Measurements from ENCODE around the gene FAM184A.
"Not testable (repeated sequence)": the region's sequence is repeated elsewhere in the genome, so short reads cannot be mapped to it uniquely, and the experiment has no call there.

FAM184A gene

GRCh38 chr6:119006974-119007373 lies 71.5 kb downstream of the FAM184A start:
- DNase-seq: no peak

- no peak for DNase-seq
Observed at GRCh38 chr6:119002069-119002468, 76.4 kb downstream of the FAM184A start.

- DNase-seq: no peak
Observed at GRCh38 chr6:118999494-119000040, 78.9 kb downstream of the FAM184A start.

- not testable (repeated sequence) for DNase-seq
Observed at GRCh38 chr6:118997426-118997825, 81.0 kb downstream of the FAM184A start.

- DNase-seq: no peak
Observed at GRCh38 chr6:118996289-118996820, 82.1 kb downstream of the FAM184A start.

GRCh38 chr6:118993803-118994251 lies 84.6 kb downstream of the FAM184A start:
- no peak for DNase-seq

GRCh38 chr6:118993358-118993757 lies 85.1 kb downstream of the FAM184A start:
- DNase-seq: no peak

GRCh38 chr6:118992186-118992795 lies 86.2 kb downstream of the FAM184A start:
- no peak for DNase-seq

GRCh38 chr6:118986312-118986711 lies 92.2 kb downstream of the FAM184A start:
- DNase-seq: no peak

GRCh38 chr6:118985123-118985830 lies 93.2 kb downstream of the FAM184A start:
- no peak for DNase-seq

GRCh38 chr6:118984342-118984741 lies 94.1 kb downstream of the FAM184A start:
- DNase-seq: no peak

- no peak for DNase-seq
Observed at GRCh38 chr6:118982575-118982911, 95.9 kb downstream of the FAM184A start.

- DNase-seq: no peak
Observed at GRCh38 chr6:118981884-118982574, 96.4 kb downstream of the FAM184A start.

GRCh38 chr6:118980063-118980462 lies 98.4 kb downstream of the FAM184A start:
- no peak for DNase-seq

GRCh38 chr6:118974790-118975189 lies 103.7 kb downstream of the FAM184A start:
- DNase-seq: no peak

GRCh38 chr6:118971682-118972081 lies 106.8 kb downstream of the FAM184A start:
- no peak for DNase-seq

GRCh38 chr6:118970866-118971265 lies 107.6 kb downstream of the FAM184A start:
- DNase-seq: no peak

GRCh38 chr6:118968416-118968815 lies 110.0 kb downstream of the FAM184A start:
- DNase-seq: no peak

- no peak for DNase-seq
Observed at GRCh38 chr6:118967239-118967638, 111.2 kb downstream of the FAM184A start.

GRCh38 chr6:118965843-118966370 lies 112.6 kb downstream of the FAM184A start:
- no peak for DNase-seq

- no peak for DNase-seq
Observed at GRCh38 chr6:118965371-118965770, 113.1 kb downstream of the FAM184A start.

GRCh38 chr6:118963003-118963402 lies 115.5 kb downstream of the FAM184A start:
- no peak for DNase-seq

GRCh38 chr6:118959903-118960302 lies 118.6 kb downstream of the FAM184A start:
- DNase-seq: no peak

Data from GDM1 (cell line).